A549 (cell line): ENCODE measurements around the gene SKOR1. TPM values are rescaled to one million over a fixed set of nuclear protein-coding genes. Genes with fewer than 3 reads are reported as not detected.
A peak's percentile ranks its signal among the peaks of the same experiment; 100 is the strongest.

ENCODE experiments used
- ATAC-seq, 2 experiments: fragments of 200-7000 bp in 1 of 2; fragments of >200 bp in 1 of 2; cut with Nextera tagmentation in 1 of 2; cut with Tn5 transposase in 1 of 2; 3 replicates each; pipeline versions ENCODE4 v1.8.0 to v1.9.1; 2018 to 2020; ENCODE audit warnings: mild to moderate bottlenecking in 1 of 2, moderate library complexity in 1 of 2
- CTCF ChIA-PET: fragments of 300-600 bp; sonication (Branson Sonifier 250); formaldehyde crosslinking; extraction: SDS; loops from one replicate; lab custom pipeline; 2021; ENCODE audit warnings: antibody characterized with exemption, inconsistent platforms; lab: Yijun Ruan, JAX
- POLR2A ChIA-PET: fragments of 350-600 bp; formaldehyde crosslinking; extraction: SDS; loops from one replicate; lab custom pipeline; 2021; ENCODE audit warnings: antibody characterized with exemption, inconsistent platforms; lab: Yijun Ruan, JAX
- DNase-seq, 2 experiments: peaks; one replicate each; pipeline versions ENCODE4 v3.0.0 to v3.0.0-alpha.2; 2011 to 2016; ENCODE audit warnings: low read depth in 1 of 2, low spot score in 1 of 2
- FAIRE-seq: peaks from 2 replicates; lab custom pipeline; 2011; peaks lifted over from hg19 to GRCh38; lab: Jason Lieb, UNC
- H3K27ac ChIP-seq, 2 experiments: fragments of >200 bp; sonication (Bioruptor Twin); formaldehyde crosslinking; 3 replicates each; pipeline ENCODE4 v1.5.1; 2016 to 2017
- H3K4me1 ChIP-seq: fragments of >200 bp; sonication (Bioruptor Twin); formaldehyde crosslinking; 3 replicates; pipeline ENCODE4 v1.6.1; 2016
- H3K4me2 ChIP-seq: fragments of >200 bp; sonication (Bioruptor Twin); formaldehyde crosslinking; 3 replicates; pipeline ENCODE4 v1.6.1; 2016
- H3K4me3 ChIP-seq: fragments of >200 bp; sonication (Bioruptor Twin); formaldehyde crosslinking; 3 replicates; pipeline ENCODE4 v1.5.1; 2016
- H3K9me3 ChIP-seq: fragments of >200 bp; sonication (Bioruptor Twin); formaldehyde crosslinking; 3 replicates; pipeline ENCODE4 v1.6.1; 2016
- BHLHE40 ChIP-seq: IDR thresholded peaks from 2 replicates; pipeline ENCODE4 v1.6.1; 2012; ENCODE audit warnings: low read depth, low read length, inconsistent platforms
- CBX2 ChIP-seq: fragments of 200-600 bp; sonication (generic); IDR thresholded peaks from 2 replicates; pipeline ENCODE4 v1.6.1; 2016; ENCODE audit warnings: low read depth, mild to moderate bottlenecking, borderline replicate concordance
- EHMT2 ChIP-seq: fragments of 200-600 bp; sonication (generic); IDR thresholded peaks from 2 replicates; pipeline ENCODE4 v1.6.1; 2016; ENCODE audit warnings: antibody characterized with exemption, low read depth, mild to moderate bottlenecking, moderate library complexity
- ESRRA ChIP-seq: fragments of 150-350 bp; IDR thresholded peaks from 2 replicates; pipeline ENCODE4 v1.6.1; 2014; ENCODE audit warnings: mild to moderate bottlenecking, low read length, borderline replicate concordance
- FOSL2 ChIP-seq, 2 experiments: fragments of 450-650 bp in 1 of 2; fragments of >200 bp in 1 of 2; sonication (Bioruptor Twin) in 1 of 2; formaldehyde crosslinking; IDR thresholded peaks; 2 replicates each; pipeline versions ENCODE4 v1.5.0 to v1.6.1; 2016 to 2020; ENCODE audit warnings: mild to moderate bottlenecking in 1 of 2, moderate library complexity in 1 of 2
- GATA3 ChIP-seq: IDR thresholded peaks from 2 replicates; pipeline ENCODE4 v1.6.1; 2012; ENCODE audit warnings: borderline replicate concordance
- HOXB13 ChIP-seq: fragments of 250-450 bp; sonication (Bioruptor Pico); IDR thresholded peaks from 2 replicates; pipeline ENCODE4 v1.5.0; 2020; ENCODE audit warnings: low read depth, mild to moderate bottlenecking, moderate library complexity
- HOXB5 ChIP-seq: fragments of 250-450 bp; sonication (Bioruptor Pico); IDR thresholded peaks from 2 replicates; pipeline ENCODE4 v1.5.0; 2020; ENCODE audit warnings: mild to moderate bottlenecking, moderate library complexity
- JUN ChIP-seq, 2 experiments: fragments of >200 bp; sonication (Bioruptor Twin); formaldehyde crosslinking; IDR thresholded peaks; 2 replicates in 1 of 2; 3 replicates in 1 of 2; pipeline ENCODE4 v1.6.1; 2016 to 2017
- JUNB ChIP-seq: fragments of >200 bp; sonication (Bioruptor Twin); formaldehyde crosslinking; IDR thresholded peaks from 2 replicates; pipeline ENCODE4 v1.6.1; 2016
- KDM5A ChIP-seq: fragments of 200-600 bp; sonication (generic); IDR thresholded peaks from 2 replicates; pipeline ENCODE4 v1.6.1; 2016; ENCODE audit warnings: antibody characterized with exemption, mild to moderate bottlenecking
- MAZ ChIP-seq: fragments of 150-350 bp; IDR thresholded peaks from 2 replicates; pipeline ENCODE4 v1.6.1; 2014; ENCODE audit warnings: antibody characterized with exemption, low read depth, low read length, borderline replicate concordance
- NFE2L2 ChIP-seq: fragments of 150-350 bp; conservative IDR thresholded peaks from 2 replicates; pipeline ENCODE4 v1.6.1; 2014; ENCODE audit warnings: low read length
- NR3C1 ChIP-seq: fragments of >200 bp; sonication (Bioruptor Twin); formaldehyde crosslinking; IDR thresholded peaks from 3 replicates; pipeline ENCODE4 v1.6.1; 2017
- PHF8 ChIP-seq: fragments of 200-600 bp; sonication (generic); IDR thresholded peaks from 2 replicates; pipeline ENCODE4 v1.6.1; 2016; ENCODE audit warnings: low read depth, mild to moderate bottlenecking, antibody characterized with exemption, moderate library complexity, borderline replicate concordance
- POLR2AphosphoS2 ChIP-seq: conservative IDR thresholded peaks from 2 replicates; pipeline ENCODE4 v1.6.1; 2012; ENCODE audit warnings: low read length, improper control_type of control experiment, inconsistent platforms
- RAD21 ChIP-seq, 2 experiments: fragments of >200 bp in 1 of 2; sonication (Bioruptor Twin) in 1 of 2; formaldehyde crosslinking in 1 of 2; IDR thresholded peaks in 1 of 2; conservative IDR thresholded peaks in 1 of 2; 2 replicates in 1 of 2; 3 replicates in 1 of 2; pipeline ENCODE4 v1.6.1; 2012 to 2018; ENCODE audit warnings: inconsistent platforms in 1 of 2
- RARB ChIP-seq: fragments of 250-450 bp; sonication (Bioruptor Pico); IDR thresholded peaks from 2 replicates; pipeline ENCODE4 v1.8.0; 2021; ENCODE audit warnings: mild to moderate bottlenecking, moderate library complexity
- RFX5 ChIP-seq: fragments of 450-650 bp; IDR thresholded peaks from 2 replicates; pipeline ENCODE4 v1.7.1; 2014; ENCODE audit warnings: antibody characterized with exemption, mild to moderate bottlenecking, moderate library complexity
- RNF2 ChIP-seq: fragments of 200-600 bp; sonication (generic); IDR thresholded peaks from 2 replicates; pipeline ENCODE4 v1.6.1; 2016; ENCODE audit warnings: low read depth, mild to moderate bottlenecking, antibody characterized with exemption, moderate library complexity, borderline replicate concordance
- TFCP2L1 ChIP-seq: fragments of 250-450 bp; sonication (Bioruptor Pico); IDR thresholded peaks from 2 replicates; pipeline ENCODE4 v1.5.0; 2021; ENCODE audit warnings: mild to moderate bottlenecking
- ZFP36 ChIP-seq: fragments of 450-650 bp; IDR thresholded peaks from 2 replicates; pipeline ENCODE4 v1.6.1; 2014; ENCODE audit warnings: borderline replicate concordance; ENCODE audit not compliant: partially characterized antibody
- WGBS: methylation state at CpG from one replicate; pipeline ENCODE4 v1.1.6; 2017; ENCODE audit errors: missing lambda C conversion rate; 5-methylcytosine and 5-hydroxymethylcytosine counted together
- polyA plus RNA-seq, 4 experiments: library from polyadenylated mRNA; depleted of rRNA in 3 of 4; stranded (reverse); fragments of >200 nt; fragmentation: RNase III in 1 of 4; extraction: RNeasy Plus Mini Kit Qiagen cat#74134 plus additional on column Dnase treatment in 1 of 4; gene quantifications; 2 replicates in 3 of 4; 3 replicates in 1 of 4; pipeline ENCODE4 v1.2.3, GENCODE V29; 2011 to 2017
- TF ChIP-seq, protein P1 (sequence below): fragments of >200 bp; sonication (Bioruptor Twin); formaldehyde crosslinking; IDR thresholded peaks from 2 replicates; pipeline ENCODE4 v1.6.1; 2016
- TF ChIP-seq, protein P2 (sequence below): IDR thresholded peaks from 2 replicates; pipeline ENCODE4 v1.6.1; 2012
- TF ChIP-seq, protein P3 (sequence below): fragments of 250-450 bp; sonication (Bioruptor Pico); IDR thresholded peaks from 2 replicates; pipeline ENCODE4 v1.5.0; 2021; ENCODE audit warnings: mild to moderate bottlenecking, moderate library complexity, borderline replicate concordance
- TF ChIP-seq, protein P4 (sequence below): fragments of >200 bp; sonication (Bioruptor Twin); formaldehyde crosslinking; IDR thresholded peaks from 3 replicates; pipeline ENCODE4 v1.6.1; 2016
- TF ChIP-seq, protein P5 (sequence below): fragments of 250-450 bp; sonication (Bioruptor Pico); IDR thresholded peaks from 2 replicates; pipeline ENCODE4 v1.5.0; 2020; ENCODE audit warnings: low read depth, mild to moderate bottlenecking, moderate library complexity

SKOR1 gene
- polyA plus RNA-seq, 2 of the 4 experiments (the other 2 are of a cell fraction): 0.03 to 0.05 TPM

DNA sequence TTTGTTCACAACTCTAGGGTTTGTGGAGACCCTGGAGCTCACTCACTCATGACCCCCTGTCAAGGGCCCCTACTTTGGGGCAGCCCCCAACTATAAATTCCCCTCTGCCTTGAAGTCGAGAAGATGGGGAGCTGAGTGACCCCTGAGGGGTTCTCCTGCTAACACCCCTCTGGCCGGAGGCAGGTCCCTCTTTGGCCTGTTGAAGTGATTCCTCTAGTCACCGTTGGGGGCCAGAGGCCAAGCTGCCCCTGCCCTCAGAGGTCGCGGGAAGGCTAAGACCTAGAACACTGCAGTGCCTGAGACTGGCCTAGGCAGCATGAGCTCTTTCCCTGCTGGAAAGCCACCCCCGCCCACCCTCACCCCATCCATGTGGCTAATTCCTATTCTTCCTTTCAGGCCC is 15.4 kb upstream of the SKOR1 start:
- Histone ChIP-seq H3K9me3 (no peaks in the 10 kb centered on the region), H3K4me2 (no peak overlapping the region), H3K4me1 (no peaks in the 10 kb centered on the region), H3K27ac (no peak overlapping the region), H3K4me3 (no peak overlapping the region)
- WGBS: 82% methylated on average over 5 of the region's 6 CpGs
- CTCF ChIA-PET: no interaction called here
- POLR2A ChIA-PET: no interaction called here
- FAIRE-seq: no peak
- ATAC-seq: no peak
- TF ChIP-seq HOXB5 (CRISPR knock-in tag): no peak
- TF ChIP-seq, all 56 proteins: peak for 0
- DNase-seq: no peak

DNA sequence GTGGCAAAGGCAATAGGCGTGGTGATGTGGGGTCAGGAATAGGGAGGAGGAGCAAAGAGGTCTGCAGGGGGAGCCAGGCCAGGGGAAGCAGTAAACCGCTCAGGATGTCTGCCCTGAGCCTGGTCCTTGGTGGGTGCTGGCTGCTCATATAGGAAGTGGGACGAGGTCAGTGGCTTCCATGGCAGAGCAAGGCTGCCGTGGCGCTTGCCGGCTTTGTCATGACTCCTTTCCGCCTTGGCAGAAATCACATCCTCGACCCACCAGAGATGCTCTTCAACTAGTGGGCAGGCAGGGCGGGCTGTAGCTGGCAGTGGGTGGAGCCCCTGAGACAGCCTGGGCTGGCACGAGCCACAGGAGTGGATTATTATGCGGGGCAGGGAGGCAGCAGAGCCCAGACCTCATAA is 13.1 kb upstream of the SKOR1 start:
- Histone ChIP-seq H3K27ac (no peak overlapping the region), H3K4me3 (no peak overlapping the region), H3K4me1 (no peaks in the 10 kb centered on the region), H3K9me3 (no peaks in the 10 kb centered on the region), H3K4me2 (no peak overlapping the region)
- CTCF ChIA-PET: no interaction called here
- FAIRE-seq (no peak), ATAC-seq (peak in 1 of 2 experiments; percentile 44; a peak in 3 of 6 replicates), DNase-seq (no peak)
- no peak for TF ChIP-seq ESRRA
- no peak for TF ChIP-seq TFCP2L1 (CRISPR knock-in tag)
- TF ChIP-seq PHF8: no peak
- no peak for TF ChIP-seq HOXB13
- TF ChIP-seq, protein P1, sequence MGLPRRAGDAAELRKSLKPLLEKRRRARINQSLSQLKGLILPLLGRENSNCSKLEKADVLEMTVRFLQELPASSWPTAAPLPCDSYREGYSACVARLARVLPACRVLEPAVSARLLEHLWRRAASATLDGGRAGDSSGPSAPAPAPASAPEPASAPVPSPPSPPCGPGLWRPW: no peak
- TF ChIP-seq, protein P2, sequence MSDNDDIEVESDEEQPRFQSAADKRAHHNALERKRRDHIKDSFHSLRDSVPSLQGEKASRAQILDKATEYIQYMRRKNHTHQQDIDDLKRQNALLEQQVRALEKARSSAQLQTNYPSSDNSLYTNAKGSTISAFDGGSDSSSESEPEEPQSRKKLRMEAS: no peak
- TF ChIP-seq, protein P3, sequence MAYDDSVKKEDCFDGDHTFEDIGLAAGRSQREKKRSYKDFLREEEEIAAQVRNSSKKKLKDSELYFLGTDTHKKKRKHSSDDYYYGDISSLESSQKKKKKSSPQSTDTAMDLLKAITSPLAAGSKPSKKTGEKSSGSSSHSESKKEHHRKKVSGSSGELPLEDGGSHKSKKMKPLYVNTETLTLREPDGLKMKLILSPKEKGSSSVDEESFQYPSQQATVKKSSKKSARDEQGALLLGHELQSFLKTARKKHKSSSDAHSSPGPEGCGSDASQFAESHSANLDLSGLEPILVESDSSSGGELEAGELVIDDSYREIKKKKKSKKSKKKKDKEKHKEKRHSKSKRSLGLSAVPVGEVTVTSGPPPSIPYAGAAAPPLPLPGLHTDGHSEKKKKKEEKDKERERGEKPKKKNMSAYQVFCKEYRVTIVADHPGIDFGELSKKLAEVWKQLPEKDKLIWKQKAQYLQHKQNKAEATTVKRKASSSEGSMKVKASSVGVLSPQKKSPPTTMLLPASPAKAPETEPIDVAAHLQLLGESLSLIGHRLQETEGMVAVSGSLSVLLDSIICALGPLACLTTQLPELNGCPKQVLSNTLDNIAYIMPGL (CRISPR knock-in tag): no peak
- TF ChIP-seq JUNB: no peak
- no peak for TF ChIP-seq FOSL2 (IDR thresholded peaks at IDR 0.05)
- TF ChIP-seq FOSL2 (CRISPR knock-in tag; IDR thresholded peaks at IDR 0.05): no peak
- TF ChIP-seq GATA3: no peak
- TF ChIP-seq RNF2: no peak
- TF ChIP-seq, protein P4, sequence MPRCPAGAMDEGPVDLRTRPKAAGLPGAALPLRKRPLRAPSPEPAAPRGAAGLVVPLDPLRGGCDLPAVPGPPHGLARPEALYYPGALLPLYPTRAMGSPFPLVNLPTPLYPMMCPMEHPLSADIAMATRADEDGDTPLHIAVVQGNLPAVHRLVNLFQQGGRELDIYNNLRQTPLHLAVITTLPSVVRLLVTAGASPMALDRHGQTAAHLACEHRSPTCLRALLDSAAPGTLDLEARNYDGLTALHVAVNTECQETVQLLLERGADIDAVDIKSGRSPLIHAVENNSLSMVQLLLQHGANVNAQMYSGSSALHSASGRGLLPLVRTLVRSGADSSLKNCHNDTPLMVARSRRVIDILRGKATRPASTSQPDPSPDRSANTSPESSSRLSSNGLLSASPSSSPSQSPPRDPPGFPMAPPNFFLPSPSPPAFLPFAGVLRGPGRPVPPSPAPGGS: no peak
- TF ChIP-seq BHLHE40: no peak
- TF ChIP-seq RFX5: no peak
- 74% methylated on average over 11 of the region's 11 CpGs for WGBS
- POLR2A ChIA-PET: no interaction called here

DNA sequence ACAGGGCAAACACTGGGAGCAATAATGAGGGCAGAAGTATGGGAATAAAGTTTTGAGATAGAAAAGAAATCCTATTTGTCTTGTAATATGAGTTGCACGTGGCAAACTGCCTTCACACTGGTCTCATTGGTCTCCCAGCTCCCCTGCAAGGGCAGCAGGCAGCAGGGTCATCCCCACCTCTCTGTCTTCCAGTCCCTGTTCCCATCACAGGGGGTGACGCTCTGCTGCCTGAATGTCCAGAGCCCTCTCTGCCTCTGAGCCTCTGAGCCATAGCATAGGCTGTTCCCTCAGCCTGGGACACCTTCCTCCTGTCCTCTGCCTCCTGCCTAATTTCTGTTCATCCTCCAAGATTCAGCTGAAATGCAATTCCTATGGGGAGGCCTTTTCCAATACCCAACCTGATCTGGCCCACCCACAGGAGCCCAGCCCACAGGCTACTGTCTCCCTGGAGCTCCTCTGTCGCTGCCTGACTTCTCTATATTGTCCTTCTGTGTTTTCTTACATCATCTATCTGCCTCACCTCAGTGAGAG is 12.1 kb upstream of the SKOR1 start:
- Histone ChIP-seq H3K4me2 (no peak overlapping the region), H3K27ac (no peak overlapping the region), H3K9me3 (no peaks in the 10 kb centered on the region), H3K4me1 (no peaks in the 10 kb centered on the region), H3K4me3 (no peak overlapping the region)
- TF ChIP-seq TFCP2L1 (CRISPR knock-in tag) (no peak), JUNB (no peak), CBX2 (no peak), NFE2L2 (no peak), EHMT2 (no peak), HOXB5 (CRISPR knock-in tag) (no peak), ZFP36 (no peak), MAZ (no peak), BHLHE40 (no peak), POLR2AphosphoS2 (no peak), JUN (IDR thresholded peaks at IDR 0.05) (no peak), RARB (CRISPR knock-in tag) (no peak), KDM5A (no peak), RAD21 (conservative IDR thresholded peaks at IDR 0.05 in 1 of 2, IDR thresholded peaks at IDR 0.05 in 1 of 2) (no peak), HOXB13 (no peak), NR3C1 (no peak), ESRRA (no peak), RNF2 (no peak)
- TF ChIP-seq, protein P5, sequence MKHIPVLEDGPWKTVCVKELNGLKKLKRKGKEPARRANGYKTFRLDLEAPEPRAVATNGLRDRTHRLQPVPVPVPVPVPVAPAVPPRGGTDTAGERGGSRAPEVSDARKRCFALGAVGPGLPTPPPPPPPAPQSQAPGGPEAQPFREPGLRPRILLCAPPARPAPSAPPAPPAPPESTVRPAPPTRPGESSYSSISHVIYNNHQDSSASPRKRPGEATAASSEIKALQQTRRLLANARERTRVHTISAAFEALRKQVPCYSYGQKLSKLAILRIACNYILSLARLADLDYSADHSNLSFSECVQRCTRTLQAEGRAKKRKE: no peak
- TF ChIP-seq, protein P3 (CRISPR knock-in tag): no peak
- ChIA-PET POLR2A (no interaction called here), CTCF (no interaction called here)
- WGBS: 58% methylated on average over 3 of the region's 3 CpGs
- FAIRE-seq: no peak
- ATAC-seq: no peak
- DNase-seq: no peak
